ENCODE measurements around the gene ID4. TPM values are rescaled to one million over a fixed set of nuclear protein-coding genes. Genes with fewer than 3 reads are reported as not detected.

Gene ID4
- total and polyA plus RNA-seq, 2 of the 8 experiments (the other 6 are each of a cell fraction or from before 2014, with no cell fraction given) = 2.0 to 8.3 TPM

DNA sequence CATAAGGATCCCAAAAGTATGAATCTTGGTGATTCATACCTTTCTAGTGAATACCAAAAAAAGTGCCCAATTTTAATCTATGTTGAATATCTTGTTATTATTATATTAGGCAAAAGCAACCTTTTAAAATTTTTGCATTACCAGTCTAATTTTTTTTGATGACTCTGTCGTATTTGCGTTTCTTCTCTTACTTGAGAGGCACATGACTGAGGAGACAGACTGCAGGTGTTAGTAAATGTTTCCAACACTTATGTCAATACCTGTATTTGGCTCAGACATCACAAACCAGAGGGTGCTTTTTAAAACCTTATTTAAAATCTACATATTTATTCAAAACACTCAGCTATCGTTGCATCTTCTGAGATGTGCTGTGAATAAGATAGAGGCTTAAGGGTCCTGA is 27.1 kb downstream of the ID4 start:
- H2AFZ ChIP-seq (ENCODE audit: low read length) = no peak overlapping the region
- no peak for TF ChIP-seq RNF2 (IDR thresholded peaks at IDR 0.05; ENCODE audit: borderline replicate concordance, low read depth, low read length, missing control alignments, poor library complexity, severe bottlenecking)
- no peak for TF ChIP-seq TAF7 (optimal IDR thresholded peaks at IDR 0.05; ENCODE audit: borderline replicate concordance, low read depth, low read length)
- no peak for TF ChIP-seq ASH2L (IDR thresholded peaks at IDR 0.05; ENCODE audit: low read length)
- TF ChIP-seq RFX5 (IDR thresholded peaks at IDR 0.05; ENCODE audit: borderline replicate concordance, low read depth, low read length) = no peak
- TF ChIP-seq CBX8 (IDR thresholded peaks at IDR 0.05; ENCODE audit: borderline replicate concordance, low read depth, low read length) = no peak
- TF ChIP-seq SUZ12 (IDR thresholded peaks at IDR 0.05; ENCODE audit: low read length) = no peak
- no peak for TF ChIP-seq MAFK (IDR thresholded peaks at IDR 0.05; ENCODE audit: low read depth, low read length)
- TF ChIP-seq BCL11A (IDR thresholded peaks at IDR 0.05; ENCODE audit: low read depth in 2 of 2, low read length in 2 of 2) = no peak
- no peak for TF ChIP-seq ATF3 (IDR thresholded peaks at IDR 0.05; ENCODE audit: insufficient read depth, low read depth, low read length)
- no peak for TF ChIP-seq TBP (IDR thresholded peaks at IDR 0.05; ENCODE audit: low read depth, low read length)
- TF ChIP-seq POLR2AphosphoS5 (IDR thresholded peaks at IDR 0.05; ENCODE audit: low read depth, low read length) = no peak
- no peak for TF ChIP-seq POU5F1 (IDR thresholded peaks at IDR 0.05; ENCODE audit: low read depth, low read length)
- TF ChIP-seq POLR2A (IDR thresholded peaks at IDR 0.05; ENCODE audit: control extremely low read depth in 1 of 2, low read depth in 2 of 2, low read length in 2 of 2) = no peak
- no peak for TF ChIP-seq E2F6 (IDR thresholded peaks at IDR 0.05)

More for the DNA sequence above, 27.1 kb downstream of the ID4 start:
- no peak overlapping the region for H2AK5ac ChIP-seq (ENCODE audit: low read depth, low read length)
- WGBS, 2 experiments (ENCODE audit: extremely low coverage in 1 of 2, insufficient coverage in 1 of 2, insufficient read length in 1 of 2, insufficient replicate concordance in 2 of 2, low coverage in 1 of 2, low lambda C conversion rate in 2 of 2, missing lambda C conversion rate in 1 of 2) = 93% methylated on average over 3 of the region's 3 CpGs; no CpG with 5 or more reads in 1 of the 2 experiments
- H3K79me2 ChIP-seq (ENCODE audit: control insufficient read depth in 1 of 2, insufficient read depth in 2 of 2, low read length in 2 of 2) = no peaks in the 10 kb centered on the region
- FAIRE-seq = no peak
- H3K56ac ChIP-seq (replicated peaks; ENCODE audit: insufficient read length, low read depth, low read length) = no peak overlapping the region
- peaks cover 2% of the 10 kb centered on the region; the same call in 1 of the 2 replicates for H3K23me2 ChIP-seq (ENCODE audit: low read depth, low read length)
- H3K14ac ChIP-seq (ENCODE audit: insufficient read length) = no peak overlapping the region
- no peak overlapping the region for H2BK15ac ChIP-seq (ENCODE audit: low read length)
- no peaks in the 10 kb centered on the region for H3K9me3 ChIP-seq (ENCODE audit: insufficient read depth in 2 of 2, low read depth in 1 of 2, low read length in 1 of 2)
- no peak overlapping the region for H2BK20ac ChIP-seq (ENCODE audit: low read length)
- CTCF ChIA-PET (ENCODE audit: partially characterized antibody) = interaction anchor here (1.0 to 2.6 kb wide), 3 partner anchors 10 to 422 kb away, joined by 3 to 9 read pairs (median 5); no protein-coding TSS in a partner anchor
- no peak overlapping the region for H2BK5ac ChIP-seq (ENCODE audit: low read depth, low read length)
- H3K36me3 ChIP-seq (ENCODE audit: control insufficient read depth in 2 of 4, insufficient read depth in 4 of 4, low read length in 3 of 4) = no peaks in the 10 kb centered on the region
- no peak overlapping the region for H3K4me3 ChIP-seq (ENCODE audit: extremely low read depth in 1 of 4, insufficient read depth in 2 of 4, low read depth in 3 of 4, low read length in 4 of 4)
- H4K91ac ChIP-seq (replicated peaks; ENCODE audit: insufficient read length, low read length) = no peak overlapping the region
- no peak overlapping the region for H3K27ac ChIP-seq (ENCODE audit: low read depth, low read length)
- no peak for DNase-seq (ENCODE audit: low read depth in 1 of 2, low spot score in 2 of 2)
- POLR2A ChIA-PET (ENCODE audit: partially characterized antibody) = interaction anchor here (1.2 kb wide), 1 partner anchor 27 kb away, joined by 3 read pairs; no protein-coding TSS in a partner anchor
- H3K9ac ChIP-seq (replicated peaks in 1 of 4; ENCODE audit: extremely low read depth in 1 of 4, low read depth in 3 of 4, low read length in 3 of 4) = no peak overlapping the region
- no peak overlapping the region for H3K4me2 ChIP-seq (ENCODE audit: insufficient read depth in 1 of 2, low read depth in 2 of 2, low read length in 2 of 2)
- H3K18ac ChIP-seq (ENCODE audit: extremely low read depth, low read length) = no peak overlapping the region
- H3K23ac ChIP-seq (ENCODE audit: insufficient read length) = no peak overlapping the region
- no peaks in the 10 kb centered on the region for H4K20me1 ChIP-seq (replicated peaks in 1 of 2; ENCODE audit: control insufficient read depth in 1 of 2, insufficient read depth in 2 of 2, low read length in 2 of 2)
- H3K27me3 ChIP-seq (replicated peaks in 1 of 4; ENCODE audit: control insufficient read depth in 3 of 4, extremely low read depth in 1 of 4, insufficient read depth in 3 of 4, low read length in 3 of 4) = no peaks in the 10 kb centered on the region
- H2BK12ac ChIP-seq (ENCODE audit: low read depth, low read length) = no peak overlapping the region
- H4K5ac ChIP-seq (ENCODE audit: insufficient read length, low read depth, low read length) = no peak overlapping the region
- H2BK120ac ChIP-seq (replicated peaks; ENCODE audit: low read depth, low read length) = no peak overlapping the region
- H3K4ac ChIP-seq (replicated peaks; ENCODE audit: insufficient read length, low read depth, low read length) = no peak overlapping the region
- no peaks in the 10 kb centered on the region for H3K79me1 ChIP-seq (ENCODE audit: low read depth, low read length)
- H4K8ac ChIP-seq (ENCODE audit: extremely low read depth, insufficient read depth, low read length) = no peak overlapping the region
- no peaks in the 10 kb centered on the region for H3K4me1 ChIP-seq (replicated peaks in 1 of 4; ENCODE audit: control insufficient read depth in 3 of 4, insufficient read depth in 4 of 4, low read length in 3 of 4)

Data from H1 (cell line).